Effector memory CD8-positive, alpha-beta T cell (primary cell): ENCODE results near the gene AP3S2.

Experiments used
- ATAC-seq: fragments of 150-1000 bp; cut with Tn5 transposase; replicated peaks from 2 replicates; pipeline ENCODE4 v1.10.0; 2021; ENCODE audit warnings: mild to moderate bottlenecking, moderate library complexity
- DNase-seq, 3 experiments: peaks; one replicate each; pipeline ENCODE4 v3.0.0; 2021
- H3K27ac Mint-ChIP-seq, 2 donors: one replicate each; pipeline ENCODE4 v1.8.0; 2022; ENCODE audit warnings: mild to moderate bottlenecking in 2 of 2, mixed read lengths in 2 of 2, moderate library complexity in 2 of 2
- H3K27me3 Mint-ChIP-seq, 2 donors: one replicate each; pipeline ENCODE4 v1.8.0; 2022; ENCODE audit warnings: mixed read lengths in 2 of 2
- H3K36me3 Mint-ChIP-seq: one replicate; pipeline ENCODE4 v1.8.0; 2022; ENCODE audit warnings: mild to moderate bottlenecking, moderate library complexity, mixed read lengths; ENCODE audit not compliant: insufficient read depth
- H3K4me1 Mint-ChIP-seq, 2 donors: one replicate each; pipeline ENCODE4 v1.8.0; 2022; ENCODE audit warnings: low read depth in 2 of 2, mixed read lengths in 2 of 2
- H3K4me3 Mint-ChIP-seq, 2 donors: one replicate each; pipeline ENCODE4 v1.8.0; 2022; ENCODE audit warnings: mild to moderate bottlenecking in 2 of 2, mixed read lengths in 2 of 2, moderate library complexity in 2 of 2
- H3K9me3 Mint-ChIP-seq, 2 donors: one replicate each; pipeline ENCODE4 v1.8.0; 2022; ENCODE audit warnings: mixed read lengths in 2 of 2

Gene AP3S2

GRCh38 chr15:89912145-89912673 lies 18.4 kb upstream of the AP3S2 start:
- no peak for ATAC-seq
- H3K36me3 Mint-ChIP-seq: no peaks in the 10 kb centered on the region
- peaks cover 0 to 1% of the 10 kb centered on the region in 2 donors for H3K4me1 Mint-ChIP-seq
- no peak overlapping the region for H3K4me3 Mint-ChIP-seq
- no peak overlapping the region for H3K27ac Mint-ChIP-seq
- peaks cover 46 to 79% of the 10 kb centered on the region in 2 donors for H3K27me3 Mint-ChIP-seq
- H3K9me3 Mint-ChIP-seq: no peaks in the 10 kb centered on the region
- DNase-seq: no peak

- H3K9me3 Mint-ChIP-seq: no peaks in the 10 kb centered on the region
- no peak overlapping the region for H3K4me3 Mint-ChIP-seq
- H3K27ac Mint-ChIP-seq: no peak overlapping the region
- DNase-seq: no peak
- peaks cover 51 to 75% of the 10 kb centered on the region in 2 donors for H3K27me3 Mint-ChIP-seq
- no peaks in the 10 kb centered on the region for H3K36me3 Mint-ChIP-seq
- ATAC-seq: no peak
- H3K4me1 Mint-ChIP-seq: peaks cover 0 to 1% of the 10 kb centered on the region in 2 donors
These were observed 17.3 kb upstream of the AP3S2 start for GRCh38 chr15:89910891-89911626.

- Mint-ChIP-seq H3K27ac (no peak overlapping the region), H3K4me1 (peaks cover 0 to 1% of the 10 kb centered on the region in 2 donors), H3K36me3 (no peaks in the 10 kb centered on the region), H3K9me3 (no peaks in the 10 kb centered on the region), H3K27me3 (peaks cover 53 to 81% of the 10 kb centered on the region in 2 donors), H3K4me3 (no peak overlapping the region)
- ATAC-seq (no peak), DNase-seq (no peak)
These were observed 15.8 kb upstream of the AP3S2 start for GRCh38 chr15:89909611-89910010.

- Mint-ChIP-seq H3K4me3 (no peak overlapping the region), H3K27ac (no peak overlapping the region), H3K4me1 (peaks cover 0 to 1% of the 10 kb centered on the region in 2 donors), H3K9me3 (no peaks in the 10 kb centered on the region), H3K27me3 (peaks cover 46 to 68% of the 10 kb centered on the region in 2 donors), H3K36me3 (no peaks in the 10 kb centered on the region)
- ATAC-seq (no peak), DNase-seq (no peak)
These were observed 14.4 kb upstream of the AP3S2 start for GRCh38 chr15:89908226-89908625.

- ATAC-seq (no peak), DNase-seq (no peak)
- Mint-ChIP-seq H3K4me3 (no peak overlapping the region), H3K9me3 (no peaks in the 10 kb centered on the region), H3K4me1 (peaks cover 0 to 1% of the 10 kb centered on the region in 2 donors), H3K36me3 (no peaks in the 10 kb centered on the region), H3K27ac (no peak overlapping the region), H3K27me3 (peaks cover 43 to 58% of the 10 kb centered on the region in 2 donors)
These were observed 13.5 kb upstream of the AP3S2 start for GRCh38 chr15:89907289-89907688.

- Mint-ChIP-seq H3K4me1 (no peaks in the 10 kb centered on the region), H3K27me3 (peaks cover 29 to 52% of the 10 kb centered on the region in 2 donors), H3K27ac (no peak overlapping the region), H3K4me3 (no peak overlapping the region), H3K9me3 (no peaks in the 10 kb centered on the region), H3K36me3 (no peaks in the 10 kb centered on the region)
- ATAC-seq: no peak
- no peak for DNase-seq
These were observed 12.1 kb upstream of the AP3S2 start for GRCh38 chr15:89905846-89906378.

GRCh38 chr15:89904519-89904918 lies 10.7 kb upstream of the AP3S2 start:
- no peak overlapping the region for H3K4me3 Mint-ChIP-seq

GRCh38 chr15:89903858-89904130 lies 10.0 kb upstream of the AP3S2 start:
- H3K4me3 Mint-ChIP-seq: no peak overlapping the region
- DNase-seq (no peak), ATAC-seq (no peak)
- no peak overlapping the region for H3K27ac Mint-ChIP-seq
- H3K36me3 Mint-ChIP-seq: no peaks in the 10 kb centered on the region
- H3K27me3 Mint-ChIP-seq: peaks cover 21 to 34% of the 10 kb centered on the region in 2 donors
- H3K9me3 Mint-ChIP-seq: no peaks in the 10 kb centered on the region
- no peaks in the 10 kb centered on the region for H3K4me1 Mint-ChIP-seq

More at GRCh38 chr15:89904519-89904918, 10.7 kb upstream of the AP3S2 start:
- peaks cover 24 to 42% of the 10 kb centered on the region in 2 donors for H3K27me3 Mint-ChIP-seq
- DNase-seq (no peak), ATAC-seq (no peak)
- H3K36me3 Mint-ChIP-seq: no peaks in the 10 kb centered on the region
- no peaks in the 10 kb centered on the region for H3K9me3 Mint-ChIP-seq
- H3K4me1 Mint-ChIP-seq: no peaks in the 10 kb centered on the region
- no peak overlapping the region for H3K27ac Mint-ChIP-seq

- Mint-ChIP-seq H3K4me1 (no peaks in the 10 kb centered on the region), H3K27ac (no peak overlapping the region), H3K36me3 (no peaks in the 10 kb centered on the region), H3K27me3 (peaks cover 21 to 31% of the 10 kb centered on the region in 2 donors), H3K9me3 (no peaks in the 10 kb centered on the region), H3K4me3 (no peak overlapping the region)
- DNase-seq (no peak), ATAC-seq (no peak)
These were observed 9.4 kb upstream of the AP3S2 start for GRCh38 chr15:89903015-89903857.

- no peak for DNase-seq
- Mint-ChIP-seq H3K9me3 (no peaks in the 10 kb centered on the region), H3K36me3 (no peaks in the 10 kb centered on the region), H3K27ac (no peak overlapping the region), H3K4me3 (no peak overlapping the region), H3K4me1 (no peaks in the 10 kb centered on the region), H3K27me3 (peaks cover 14 to 29% of the 10 kb centered on the region in 2 donors)
- ATAC-seq: no peak
These were observed 7.1 kb upstream of the AP3S2 start for GRCh38 chr15:89900849-89901248.

GRCh38 chr15:89899951-89900567 lies 6.3 kb upstream of the AP3S2 start:
- no peak overlapping the region for H3K27ac Mint-ChIP-seq
- ATAC-seq (no peak), DNase-seq (no peak)
- peaks cover 0 to under 1% of the 10 kb centered on the region in 2 donors for H3K4me1 Mint-ChIP-seq
- H3K36me3 Mint-ChIP-seq: no peaks in the 10 kb centered on the region
- H3K9me3 Mint-ChIP-seq: no peaks in the 10 kb centered on the region
- H3K4me3 Mint-ChIP-seq: no peak overlapping the region
- peaks cover 7 to 21% of the 10 kb centered on the region in 2 donors for H3K27me3 Mint-ChIP-seq

GRCh38 chr15:89899295-89899945 lies 5.6 kb upstream of the AP3S2 start:
- peaks cover 7 to 19% of the 10 kb centered on the region in 2 donors for H3K27me3 Mint-ChIP-seq
- no peak overlapping the region for H3K27ac Mint-ChIP-seq
- no peaks in the 10 kb centered on the region for H3K9me3 Mint-ChIP-seq
- no peak for DNase-seq
- ATAC-seq: no peak
- H3K4me1 Mint-ChIP-seq: peaks cover 3 to 7% of the 10 kb centered on the region in 2 donors
- no peak overlapping the region for H3K4me3 Mint-ChIP-seq
- H3K36me3 Mint-ChIP-seq: peaks cover under 1% of the 10 kb centered on the region
